SK-N-SH (cell line): ENCODE data around the gene KRTAP3-1. TPM values are rescaled to one million over a fixed set of nuclear protein-coding genes. Genes with fewer than 3 reads are reported as not detected.

Experiments
- CTCF ChIA-PET: fragments of 300-600, 350-600 bp; formaldehyde crosslinking; extraction: SDS; loops from one replicate; lab custom pipeline; 2021; lab: Yijun Ruan, JAX
- POLR2A ChIA-PET: fragments of 350-600 bp; sonication (Branson Sonifier 250); formaldehyde crosslinking; extraction: SDS; loops from one replicate; lab custom pipeline; 2020; ENCODE audit warnings: antibody characterized with exemption, inconsistent platforms; lab: Yijun Ruan, JAX
- DNase-seq: peaks from one replicate; pipeline ENCODE4 v3.0.0; 2012
- H2AFZ ChIP-seq: fragments of 200-600 bp; sonication (generic); 2 replicates; pipeline ENCODE4 v1.8.1; 2016; ENCODE audit warnings: antibody characterized with exemption, mild to moderate bottlenecking, low read depth
- H3F3A ChIP-seq: fragments of 200-600 bp; sonication (generic); replicated peaks from 2 replicates; pipeline ENCODE3; 2016; ENCODE audit warnings: antibody characterized with exemption, mild to moderate bottlenecking; ENCODE audit not compliant: insufficient read depth
- H3K27ac ChIP-seq, 2 experiments: fragments of 200-500 bp in 1 of 2; fragments of 200-600 bp in 1 of 2; sonication (Bioruptor generic) in 1 of 2; sonication (generic), shearing (Covaris generic) in 1 of 2; 2 replicates each; pipeline versions ENCODE4 v1.5.1 to v1.6.1; 2014 to 2016; ENCODE audit warnings: low read depth in 2 of 2, inconsistent platforms in 1 of 2, low read length in 1 of 2, mild to moderate bottlenecking in 1 of 2, mixed read lengths in 1 of 2
- H3K27me3 ChIP-seq: fragments of 200-600 bp; sonication (generic), shearing (Covaris generic); 2 replicates; pipeline ENCODE4 v1.6.1; 2016; ENCODE audit warnings: mixed run types; ENCODE audit not compliant: insufficient read depth
- H3K36me3 ChIP-seq, 2 experiments: fragments of 200-500 bp in 1 of 2; fragments of 200-600 bp in 1 of 2; sonication (Bioruptor generic) in 1 of 2; sonication (generic) in 1 of 2; replicated peaks in 1 of 2; 2 replicates each; pipeline versions ENCODE3 to v1.5.1; 2014 to 2016; ENCODE audit warnings: low read length in 1 of 2, mild to moderate bottlenecking in 1 of 2; ENCODE audit not compliant: insufficient read depth in 2 of 2, control insufficient read depth in 1 of 2
- H3K4me1 ChIP-seq, 2 experiments: fragments of 200-500 bp in 1 of 2; fragments of 200-600 bp in 1 of 2; sonication (Bioruptor generic) in 1 of 2; sonication (generic), shearing (Covaris generic) in 1 of 2; 2 replicates each; pipeline versions ENCODE4 v1.5.1 to v1.6.1; 2014 to 2016; ENCODE audit warnings: low read depth in 1 of 2, low read length in 1 of 2, mixed run types in 1 of 2; ENCODE audit not compliant: insufficient read depth in 2 of 2, control insufficient read depth in 1 of 2
- H3K4me2 ChIP-seq: fragments of 200-600 bp; sonication (generic), shearing (Covaris generic); 2 replicates; pipeline ENCODE4 v1.6.1; 2017; ENCODE audit warnings: mixed run types
- H3K4me3 ChIP-seq, 2 experiments: fragments of 200-500 bp in 1 of 2; fragments of 200-600 bp in 1 of 2; sonication (Bioruptor generic) in 1 of 2; sonication (generic), shearing (Covaris generic) in 1 of 2; 2 replicates each; pipeline versions ENCODE4 v1.5.1 to v1.8.1; 2014 to 2016; ENCODE audit warnings: low read depth in 2 of 2, inconsistent platforms in 1 of 2, low read length in 1 of 2, mild to moderate bottlenecking in 1 of 2, mixed read lengths in 1 of 2, moderate library complexity in 1 of 2
- H3K79me2 ChIP-seq: fragments of 200-600 bp; sonication (generic); 2 replicates; pipeline ENCODE4 v1.8.1; 2017; ENCODE audit warnings: mild to moderate bottlenecking; ENCODE audit not compliant: insufficient read depth
- H3K9ac ChIP-seq: fragments of 200-600 bp; sonication (generic); 2 replicates; pipeline ENCODE4 v1.6.1; 2017; ENCODE audit warnings: mixed run types
- H3K9me2 ChIP-seq: fragments of 200-600 bp; sonication (generic); 2 replicates; pipeline ENCODE4 v1.6.1; 2017; ENCODE audit warnings: mixed run types
- H3K9me3 ChIP-seq: fragments of 200-600 bp; sonication (generic); 2 replicates; pipeline ENCODE4 v1.6.1; 2017; ENCODE audit warnings: mixed run types, mild to moderate bottlenecking, moderate library complexity
- H4K20me1 ChIP-seq: fragments of 200-600 bp; sonication (generic); 2 replicates; pipeline ENCODE4 v1.6.1; 2017; ENCODE audit warnings: mild to moderate bottlenecking, mixed run types; ENCODE audit not compliant: insufficient read depth
- CHD2 ChIP-seq: fragments of 150-350 bp; IDR thresholded peaks from 2 replicates; pipeline ENCODE4 v1.6.1; 2018; ENCODE audit warnings: low read length; ENCODE audit not compliant: partially characterized antibody
- ELF1 ChIP-seq: IDR thresholded peaks from 2 replicates; pipeline ENCODE4 v1.4.0; 2012
- EP300 ChIP-seq, 2 experiments: IDR thresholded peaks; 2 replicates each; pipeline versions ENCODE4 v1.4.0 to v1.6.1; 2012; ENCODE audit warnings: borderline replicate concordance in 1 of 2, low read depth in 1 of 2, low read length in 1 of 2
- EZH2phosphoT487 ChIP-seq: fragments of 200-600 bp; sonication (generic); IDR thresholded peaks from 2 replicates; pipeline ENCODE4 v1.6.1; 2017; ENCODE audit warnings: low read depth, mixed run types, mild to moderate bottlenecking, antibody characterized with exemption, moderate library complexity, borderline replicate concordance
- FOSL2 ChIP-seq: IDR thresholded peaks from 2 replicates; pipeline ENCODE4 v1.4.0; 2012; ENCODE audit warnings: low read depth, mild to moderate bottlenecking, moderate library complexity, borderline replicate concordance
- GABPA ChIP-seq: IDR thresholded peaks from 2 replicates; pipeline ENCODE4 v1.4.0; 2012; ENCODE audit warnings: low read depth, mild to moderate bottlenecking
- GATA2 ChIP-seq: sonication (generic); formaldehyde crosslinking; IDR thresholded peaks from 2 replicates; pipeline ENCODE4 v1.5.0; 2020; ENCODE audit warnings: mild to moderate bottlenecking, missing genetic modification reagents
- JUND ChIP-seq: IDR thresholded peaks from 2 replicates; pipeline ENCODE4 v1.4.0; 2012
- MEF2A ChIP-seq: IDR thresholded peaks from 2 replicates; pipeline ENCODE4 v1.4.0; 2012; ENCODE audit warnings: low read depth, borderline replicate concordance
- MXI1 ChIP-seq: IDR thresholded peaks from 2 replicates; pipeline ENCODE4 v1.6.1; 2012; ENCODE audit warnings: mild to moderate bottlenecking, low read depth, low read length, improper control_type of control experiment
- NFIC ChIP-seq: IDR thresholded peaks from 2 replicates; pipeline ENCODE4 v1.4.0; 2012; ENCODE audit warnings: borderline replicate concordance
- RFX5 ChIP-seq: IDR thresholded peaks from 2 replicates; pipeline ENCODE4 v1.6.1; 2012; ENCODE audit warnings: mild to moderate bottlenecking, improper control_type of control experiment, low read length
- RXRA ChIP-seq: IDR thresholded peaks from 2 replicates; pipeline ENCODE4 v1.4.0; 2012; ENCODE audit warnings: low read depth, mild to moderate bottlenecking, borderline replicate concordance
- SIN3A ChIP-seq: IDR thresholded peaks from 2 replicates; pipeline ENCODE4 v1.6.1; 2012; ENCODE audit warnings: low read depth, mild to moderate bottlenecking, low read length, moderate library complexity, borderline replicate concordance
- TAF1 ChIP-seq: IDR thresholded peaks from 2 replicates; pipeline ENCODE4 v1.6.1; 2012; ENCODE audit warnings: low read depth, mild to moderate bottlenecking, low read length, moderate library complexity, borderline replicate concordance
- TCF12 ChIP-seq: IDR thresholded peaks from 2 replicates; pipeline ENCODE4 v1.4.0; 2012
- TEAD4 ChIP-seq: IDR thresholded peaks from 2 replicates; pipeline ENCODE4 v1.4.0; 2012; ENCODE audit warnings: mild to moderate bottlenecking, borderline replicate concordance; ENCODE audit not compliant: insufficient read depth
- WGBS: methylation state at CpG from one replicate; pipeline ENCODE4 v1.1.6; 2017; ENCODE audit warnings: low lambda C conversion rate; 5-methylcytosine and 5-hydroxymethylcytosine counted together
- polyA plus RNA-seq, 3 experiments: library from polyadenylated mRNA; depleted of rRNA; stranded (reverse); fragments of >200 nt; gene quantifications; 2 replicates each; pipeline ENCODE4 v1.2.3, GENCODE V29; 2012
- TF ChIP-seq, protein P1 (sequence below): fragments of 150-350 bp; IDR thresholded peaks from 2 replicates; pipeline ENCODE4 v1.6.1; 2017; ENCODE audit warnings: antibody characterized with exemption, low read length, low read depth, borderline replicate concordance
- TF ChIP-seq, protein P2 (sequence below): IDR thresholded peaks from 2 replicates; pipeline ENCODE4 v1.4.0; 2012; ENCODE audit warnings: low read depth, borderline replicate concordance
- TF ChIP-seq, protein P3 (sequence below): IDR thresholded peaks from 2 replicates; pipeline ENCODE4 v1.4.0; 2012; ENCODE audit warnings: low read depth, borderline replicate concordance
- TF ChIP-seq, protein P4 (sequence below): IDR thresholded peaks from 2 replicates; pipeline ENCODE4 v1.6.1; 2012; ENCODE audit warnings: mild to moderate bottlenecking, low read depth, low read length, moderate library complexity

KRTAP3-1 gene
- polyA plus RNA-seq, 1 of the 3 experiments (the other 2 are of a cell fraction), result not detected

DNA sequence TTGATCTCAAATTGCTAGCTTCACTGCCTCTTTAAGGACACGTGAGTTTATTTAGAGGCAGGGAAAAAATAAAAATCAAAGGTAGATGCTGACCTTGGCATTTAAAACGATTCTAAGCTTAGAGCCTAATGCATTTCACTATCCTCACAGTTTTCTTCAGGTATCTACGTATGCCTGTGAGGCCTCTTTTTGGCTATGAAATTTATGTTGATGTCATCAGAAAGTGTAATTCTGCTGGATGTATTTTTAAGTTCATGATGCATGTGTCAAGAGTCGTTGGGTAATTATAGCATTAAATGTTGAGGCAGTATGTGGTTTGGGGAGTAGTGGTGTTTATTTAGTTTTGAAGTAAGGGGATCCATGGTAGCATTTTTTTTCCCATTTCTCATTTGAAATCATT, 5.0 kb downstream of the KRTAP3-1 start:
- H3K79me2 ChIP-seq, result no peaks in the 10 kb centered on the region
- 11% methylated on average over 4 of the region's 4 CpGs for WGBS

DNA sequence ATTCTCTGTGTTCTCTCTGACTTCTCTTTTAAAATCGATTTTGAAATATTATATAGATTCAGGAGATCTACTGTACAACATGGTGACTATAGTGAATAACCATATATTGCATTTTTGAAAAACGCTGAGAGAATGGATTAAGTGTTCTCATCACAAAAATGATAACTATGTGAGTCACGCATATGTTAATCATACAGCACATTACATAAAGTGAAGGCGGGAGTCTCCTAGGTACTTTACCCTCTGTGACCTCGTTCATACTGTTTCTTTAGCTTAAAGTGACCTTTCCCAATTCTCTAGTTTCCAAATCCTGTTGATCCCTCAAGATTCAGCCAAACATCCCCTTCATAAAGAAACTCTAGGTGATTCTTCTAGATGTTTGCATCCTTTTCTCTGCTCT, 6.1 kb downstream of the KRTAP3-1 start:
- 4% methylated on average over 5 of the region's 5 CpGs for WGBS

More for the DNA sequence above, 5.0 kb downstream of the KRTAP3-1 start:
- H3K36me3 ChIP-seq, result no peaks in the 10 kb centered on the region
- TF ChIP-seq GABPA (no peak), RFX5 (no peak), FOSL2 (no peak), TAF1 (no peak), SIN3A (no peak), EZH2phosphoT487 (no peak), GATA2 (CRISPR knock-in tag) (no peak), TEAD4 (no peak), EP300 (IDR thresholded peaks at IDR 0.05; ENCODE audit: borderline replicate concordance in 1 of 2, low read depth in 1 of 2, low read length in 1 of 2) (no peak)
- TF ChIP-seq, protein P1, sequence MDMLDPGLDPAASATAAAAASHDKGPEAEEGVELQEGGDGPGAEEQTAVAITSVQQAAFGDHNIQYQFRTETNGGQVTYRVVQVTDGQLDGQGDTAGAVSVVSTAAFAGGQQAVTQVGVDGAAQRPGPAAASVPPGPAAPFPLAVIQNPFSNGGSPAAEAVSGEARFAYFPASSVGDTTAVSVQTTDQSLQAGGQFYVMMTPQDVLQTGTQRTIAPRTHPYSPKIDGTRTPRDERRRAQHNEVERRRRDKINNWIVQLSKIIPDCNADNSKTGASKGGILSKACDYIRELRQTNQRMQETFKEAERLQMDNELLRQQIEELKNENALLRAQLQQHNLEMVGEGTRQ, result no peak
- TF ChIP-seq, protein P2, sequence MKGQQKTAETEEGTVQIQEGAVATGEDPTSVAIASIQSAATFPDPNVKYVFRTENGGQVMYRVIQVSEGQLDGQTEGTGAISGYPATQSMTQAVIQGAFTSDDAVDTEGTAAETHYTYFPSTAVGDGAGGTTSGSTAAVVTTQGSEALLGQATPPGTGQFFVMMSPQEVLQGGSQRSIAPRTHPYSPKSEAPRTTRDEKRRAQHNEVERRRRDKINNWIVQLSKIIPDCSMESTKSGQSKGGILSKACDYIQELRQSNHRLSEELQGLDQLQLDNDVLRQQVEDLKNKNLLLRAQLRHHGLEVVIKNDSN, result no peak
- ChIA-PET POLR2A (no interaction called here), CTCF (interaction anchor here (1.0 kb wide), 1 partner anchor 319 kb away, joined by 3 read pairs; no protein-coding TSS in a partner anchor)
- no peak overlapping the region for H3K9ac ChIP-seq
- DNase-seq, result no peak
- H3K9me2 ChIP-seq, result no peaks in the 10 kb centered on the region
- H3K27me3 ChIP-seq, result peaks cover 43% of the 10 kb centered on the region; the same call in 1 of the 2 replicates
- no peaks in the 10 kb centered on the region for H3K4me1 ChIP-seq
- H2AFZ ChIP-seq, result no peak overlapping the region
- no peaks in the 10 kb centered on the region for H4K20me1 ChIP-seq
- no peak overlapping the region for H3K27ac ChIP-seq
- H3K9me3 ChIP-seq, result no peaks in the 10 kb centered on the region
- H3K4me2 ChIP-seq, result no peak overlapping the region
- H3K4me3 ChIP-seq, result no peak overlapping the region
- H3F3A ChIP-seq, result no peaks in the 10 kb centered on the region

More for the DNA sequence above, 6.1 kb downstream of the KRTAP3-1 start:
- H3K79me2 ChIP-seq, result no peaks in the 10 kb centered on the region
- POLR2A ChIA-PET, result no interaction called here
- no peaks in the 10 kb centered on the region for H3K9me2 ChIP-seq
- H3K9me3 ChIP-seq, result no peaks in the 10 kb centered on the region
- H3K27ac ChIP-seq, result no peak overlapping the region
- no peak overlapping the region for H2AFZ ChIP-seq
- peaks cover 37% of the 10 kb centered on the region; the same call in 1 of the 2 replicates for H3K27me3 ChIP-seq
- H3F3A ChIP-seq, result no peaks in the 10 kb centered on the region
- no peak for DNase-seq
- no peaks in the 10 kb centered on the region for H3K36me3 ChIP-seq
- no peak overlapping the region for H3K4me2 ChIP-seq
- TF ChIP-seq RFX5, result no peak
- TF ChIP-seq TCF12, result no peak
- TF ChIP-seq MXI1, result no peak
- TF ChIP-seq ELF1, result no peak
- TF ChIP-seq, protein P3, sequence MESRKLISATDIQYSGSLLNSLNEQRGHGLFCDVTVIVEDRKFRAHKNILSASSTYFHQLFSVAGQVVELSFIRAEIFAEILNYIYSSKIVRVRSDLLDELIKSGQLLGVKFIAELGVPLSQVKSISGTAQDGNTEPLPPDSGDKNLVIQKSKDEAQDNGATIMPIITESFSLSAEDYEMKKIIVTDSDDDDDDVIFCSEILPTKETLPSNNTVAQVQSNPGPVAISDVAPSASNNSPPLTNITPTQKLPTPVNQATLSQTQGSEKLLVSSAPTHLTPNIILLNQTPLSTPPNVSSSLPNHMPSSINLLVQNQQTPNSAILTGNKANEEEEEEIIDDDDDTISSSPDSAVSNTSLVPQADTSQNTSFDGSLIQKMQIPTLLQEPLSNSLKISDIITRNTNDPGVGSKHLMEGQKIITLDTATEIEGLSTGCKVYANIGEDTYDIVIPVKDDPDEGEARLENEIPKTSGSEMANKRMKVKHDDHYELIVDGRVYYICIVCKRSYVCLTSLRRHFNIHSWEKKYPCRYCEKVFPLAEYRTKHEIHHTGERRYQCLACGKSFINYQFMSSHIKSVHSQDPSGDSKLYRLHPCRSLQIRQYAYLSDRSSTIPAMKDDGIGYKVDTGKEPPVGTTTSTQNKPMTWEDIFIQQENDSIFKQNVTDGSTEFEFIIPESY, result no peak
- no peak for TF ChIP-seq EP300 (IDR thresholded peaks at IDR 0.05; ENCODE audit: borderline replicate concordance in 1 of 2, low read depth in 1 of 2, low read length in 1 of 2)
- no peak for TF ChIP-seq TEAD4
- TF ChIP-seq GATA2 (CRISPR knock-in tag), result no peak
- no peak for TF ChIP-seq JUND
- no peak for TF ChIP-seq GABPA
- no peak for TF ChIP-seq MEF2A
- no peak for TF ChIP-seq CHD2
- no peak for TF ChIP-seq NFIC
- no peak for TF ChIP-seq RXRA
- TF ChIP-seq TAF1, result no peak
- TF ChIP-seq, protein P4, sequence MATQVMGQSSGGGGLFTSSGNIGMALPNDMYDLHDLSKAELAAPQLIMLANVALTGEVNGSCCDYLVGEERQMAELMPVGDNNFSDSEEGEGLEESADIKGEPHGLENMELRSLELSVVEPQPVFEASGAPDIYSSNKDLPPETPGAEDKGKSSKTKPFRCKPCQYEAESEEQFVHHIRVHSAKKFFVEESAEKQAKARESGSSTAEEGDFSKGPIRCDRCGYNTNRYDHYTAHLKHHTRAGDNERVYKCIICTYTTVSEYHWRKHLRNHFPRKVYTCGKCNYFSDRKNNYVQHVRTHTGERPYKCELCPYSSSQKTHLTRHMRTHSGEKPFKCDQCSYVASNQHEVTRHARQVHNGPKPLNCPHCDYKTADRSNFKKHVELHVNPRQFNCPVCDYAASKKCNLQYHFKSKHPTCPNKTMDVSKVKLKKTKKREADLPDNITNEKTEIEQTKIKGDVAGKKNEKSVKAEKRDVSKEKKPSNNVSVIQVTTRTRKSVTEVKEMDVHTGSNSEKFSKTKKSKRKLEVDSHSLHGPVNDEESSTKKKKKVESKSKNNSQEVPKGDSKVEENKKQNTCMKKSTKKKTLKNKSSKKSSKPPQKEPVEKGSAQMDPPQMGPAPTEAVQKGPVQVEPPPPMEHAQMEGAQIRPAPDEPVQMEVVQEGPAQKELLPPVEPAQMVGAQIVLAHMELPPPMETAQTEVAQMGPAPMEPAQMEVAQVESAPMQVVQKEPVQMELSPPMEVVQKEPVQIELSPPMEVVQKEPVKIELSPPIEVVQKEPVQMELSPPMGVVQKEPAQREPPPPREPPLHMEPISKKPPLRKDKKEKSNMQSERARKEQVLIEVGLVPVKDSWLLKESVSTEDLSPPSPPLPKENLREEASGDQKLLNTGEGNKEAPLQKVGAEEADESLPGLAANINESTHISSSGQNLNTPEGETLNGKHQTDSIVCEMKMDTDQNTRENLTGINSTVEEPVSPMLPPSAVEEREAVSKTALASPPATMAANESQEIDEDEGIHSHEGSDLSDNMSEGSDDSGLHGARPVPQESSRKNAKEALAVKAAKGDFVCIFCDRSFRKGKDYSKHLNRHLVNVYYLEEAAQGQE, result no peak
- no peak overlapping the region for H3K4me3 ChIP-seq
- H3K4me1 ChIP-seq, result no peaks in the 10 kb centered on the region
- H4K20me1 ChIP-seq, result no peaks in the 10 kb centered on the region
- no peak overlapping the region for H3K9ac ChIP-seq
- CTCF ChIA-PET, result no interaction called here
